GM19395 (cell line): ENCODE data around the gene MRPL33.
A peak's percentile ranks its signal among the peaks of the same experiment; 100 is the strongest.

Experiments
- ATAC-seq: cut with Tn5 transposase; IDR thresholded peaks from one replicate; pipeline ENCODE4 v1.9.1; 2021; ENCODE audit warnings: mild to moderate bottlenecking, moderate library complexity; ENCODE audit not compliant: unreplicated experiment

MRPL33 gene

GRCh38 chr2:27771548-27772335, at the start of gene MRPL33:
TSS of gene MRPL33 (plus strand) at chr2:27771719. CDS start at chr2:27771778, 59 bp downstream.
- ATAC-seq = peak; percentile 99

- ATAC-seq = no peak
These were observed 49.5 kb upstream of the MRPL33 start for GRCh38 chr2:27721884-27722485.

- no peak for ATAC-seq
These were observed 48.0 kb upstream of the MRPL33 start for GRCh38 chr2:27723372-27724144.

- no peak for ATAC-seq
These were observed 47.3 kb upstream of the MRPL33 start for GRCh38 chr2:27724191-27724590.

- ATAC-seq = no peak
These were observed 46.4 kb upstream of the MRPL33 start for GRCh38 chr2:27724905-27725701.

- ATAC-seq = no peak
These were observed 44.3 kb upstream of the MRPL33 start for GRCh38 chr2:27727257-27727656.

- ATAC-seq = no peak
These were observed 43.2 kb upstream of the MRPL33 start for GRCh38 chr2:27728081-27728858.

GRCh38 chr2:27729198-27729597, 42.3 kb upstream of the MRPL33 start:
- no peak for ATAC-seq

GRCh38 chr2:27729614-27730013, 41.9 kb upstream of the MRPL33 start:
- no peak for ATAC-seq

GRCh38 chr2:27730261-27730662, 41.3 kb upstream of the MRPL33 start:
- no peak for ATAC-seq

- no peak for ATAC-seq
These were observed 40.4 kb upstream of the MRPL33 start for GRCh38 chr2:27730980-27731691.

- ATAC-seq = no peak
These were observed 37.2 kb upstream of the MRPL33 start for GRCh38 chr2:27734305-27734704.

- no peak for ATAC-seq
These were observed 36.1 kb upstream of the MRPL33 start for GRCh38 chr2:27735263-27735904.

- ATAC-seq = no peak
These were observed 35.3 kb upstream of the MRPL33 start for GRCh38 chr2:27736031-27736889.

- ATAC-seq = no peak
These were observed 34.7 kb upstream of the MRPL33 start for GRCh38 chr2:27736890-27737204.

GRCh38 chr2:27737676-27738348, 33.7 kb upstream of the MRPL33 start:
- ATAC-seq = no peak

GRCh38 chr2:27738349-27739057, 33.0 kb upstream of the MRPL33 start:
- no peak for ATAC-seq
